AG04449 (cell line): ENCODE data around the gene ERCC1.
"Not testable (repeated sequence)": the region's sequence is repeated elsewhere in the genome, so short reads cannot be mapped to it uniquely, and the experiment has no call there.

Source experiments
- CTCF ChIA-PET: fragments of 350-600 bp; formaldehyde crosslinking; extraction: SDS; loops from one replicate; lab custom pipeline; 2021; ENCODE audit warnings: antibody characterized with exemption; lab: Yijun Ruan, JAX
- POLR2A ChIA-PET: fragments of 400-600, 350-600 bp; formaldehyde crosslinking; extraction: SDS; loops from one replicate; lab custom pipeline; 2020; ENCODE audit warnings: antibody characterized with exemption, inconsistent platforms; lab: Yijun Ruan, JAX
- DNase-seq: peaks from one replicate; pipeline ENCODE4 v3.0.0-alpha.2; 2010; ENCODE audit warnings: low read depth, low spot score
- H3K4me3 ChIP-seq: 2 replicates; pipeline ENCODE4 v1.5.1; 2011; ENCODE audit warnings: low read depth, mild to moderate bottlenecking, control low read depth, low read length
- CTCF ChIP-seq: IDR thresholded peaks from one replicate; pipeline ENCODE4 v1.5.1; 2011; ENCODE audit warnings: mild to moderate bottlenecking, moderate library complexity, low read length, control low read depth, inconsistent platforms; ENCODE audit not compliant: insufficient read depth; ENCODE audit errors: missing control alignments

The ERCC1 gene

GRCh38 chr19:45417151-45417550 lies 6.6 kb downstream of the ERCC1 start:
- no peak for DNase-seq
- H3K4me3 ChIP-seq, result no peak overlapping the region
- ChIA-PET CTCF (interaction anchor here (1.5 to 4.5 kb wide), 2 partner anchors 11 to 62 kb away, joined by 3 to 21 read pairs; no protein-coding TSS in a partner anchor), POLR2A (no interaction called here)
- TF ChIP-seq CTCF, result no peak

GRCh38 chr19:45414468-45414867 lies 9.2 kb downstream of the ERCC1 start:
- DNase-seq, result no peak
- TF ChIP-seq CTCF, result no peak
- POLR2A ChIA-PET, result no interaction called here
- no peak overlapping the region for H3K4me3 ChIP-seq
- CTCF ChIA-PET, result interaction anchor here (0.6 to 4.5 kb wide), 7 partner anchors 11 to 226 kb away, joined by 3 to 24 read pairs (median 15); partner anchors contain the start of gene PPP1R13L

GRCh38 chr19:45413497-45413896 lies 10.2 kb downstream of the ERCC1 start:
- TF ChIP-seq CTCF, result no peak
- DNase-seq, result no peak
- CTCF ChIA-PET, result interaction anchor here (1.6 to 3.6 kb wide), 3 partner anchors 10 to 65 kb away, joined by 6 to 24 read pairs (median 12); partner anchors contain the start of gene PPP1R13L
- H3K4me3 ChIP-seq, result no peak overlapping the region
- POLR2A ChIA-PET, result no interaction called here

- H3K4me3 ChIP-seq, DNase-seq, CTCF ChIA-PET, POLR2A ChIA-PET: not testable (repeated sequence)
Measured at GRCh38 chr19:45410330-45410729, 13.4 kb downstream of the ERCC1 start.

- POLR2A ChIA-PET, result interaction anchor here (0.9 kb wide), 1 partner anchor 60 kb away, joined by 3 read pairs; no protein-coding TSS in a partner anchor
- DNase-seq, result no peak
- TF ChIP-seq CTCF, result no peak
- H3K4me3 ChIP-seq, result no peak overlapping the region
- CTCF ChIA-PET, result no interaction called here
Measured at GRCh38 chr19:45409557-45409920, 14.2 kb downstream of the ERCC1 start.

- POLR2A ChIA-PET, result interaction anchor here (0.9 kb wide), 1 partner anchor 60 kb away, joined by 3 read pairs; no protein-coding TSS in a partner anchor
- no peak for DNase-seq
- H3K4me3 ChIP-seq, result no peak overlapping the region
- CTCF ChIA-PET, result no interaction called here
- TF ChIP-seq CTCF, result no peak
Measured at GRCh38 chr19:45408830-45409556, 14.7 kb downstream of the ERCC1 start.
